Neural cell (in vitro differentiated cells): ENCODE measurements around the gene CSMD2.

ENCODE experiments used
- CTCF ChIP-seq: fragments of 450-650 bp; IDR thresholded peaks from 2 replicates; pipeline ENCODE4 v1.5.1; 2014; ENCODE audit warnings: antibody characterized with exemption, mild to moderate bottlenecking, moderate library complexity; ENCODE audit not compliant: poor library complexity, severe bottlenecking
- EZH2 ChIP-seq: fragments of 200-600, 300-800 bp; shearing (Covaris generic), sonication (generic); IDR thresholded peaks from 2 replicates; pipeline ENCODE4 v1.6.1; 2014; ENCODE audit warnings: antibody characterized with exemption, low read length, borderline replicate concordance, mild to moderate bottlenecking; ENCODE audit not compliant: insufficient read depth, poor library complexity, severe bottlenecking

GRCh38 chr1:33577663-33578062, 587.4 kb downstream of the CSMD2 start:
- TF ChIP-seq CTCF, result no peak
- TF ChIP-seq EZH2, result no peak
